Measurements from ENCODE around the gene LAGE3.

DNA sequence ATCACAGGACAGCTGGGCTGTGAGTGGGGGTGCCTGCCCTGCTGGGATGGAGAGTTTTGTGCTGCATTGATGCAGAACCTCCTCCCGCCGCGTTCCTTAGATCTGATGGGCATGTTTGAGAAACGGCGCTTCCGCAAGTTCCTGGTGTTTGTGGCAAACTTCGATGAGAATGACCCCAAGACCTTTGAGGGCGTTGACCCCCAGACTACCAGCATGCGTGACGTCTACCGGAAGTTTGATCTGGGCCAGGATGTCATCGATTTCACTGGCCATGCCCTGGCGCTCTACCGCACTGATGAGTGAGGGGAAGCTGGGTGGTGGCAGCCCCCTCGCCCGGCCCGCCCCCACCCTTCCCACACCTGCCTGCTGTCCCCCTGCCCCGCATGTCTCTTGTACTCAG lies 39.2 kb downstream of the LAGE3 start:
- TF ChIP-seq, protein P1, sequence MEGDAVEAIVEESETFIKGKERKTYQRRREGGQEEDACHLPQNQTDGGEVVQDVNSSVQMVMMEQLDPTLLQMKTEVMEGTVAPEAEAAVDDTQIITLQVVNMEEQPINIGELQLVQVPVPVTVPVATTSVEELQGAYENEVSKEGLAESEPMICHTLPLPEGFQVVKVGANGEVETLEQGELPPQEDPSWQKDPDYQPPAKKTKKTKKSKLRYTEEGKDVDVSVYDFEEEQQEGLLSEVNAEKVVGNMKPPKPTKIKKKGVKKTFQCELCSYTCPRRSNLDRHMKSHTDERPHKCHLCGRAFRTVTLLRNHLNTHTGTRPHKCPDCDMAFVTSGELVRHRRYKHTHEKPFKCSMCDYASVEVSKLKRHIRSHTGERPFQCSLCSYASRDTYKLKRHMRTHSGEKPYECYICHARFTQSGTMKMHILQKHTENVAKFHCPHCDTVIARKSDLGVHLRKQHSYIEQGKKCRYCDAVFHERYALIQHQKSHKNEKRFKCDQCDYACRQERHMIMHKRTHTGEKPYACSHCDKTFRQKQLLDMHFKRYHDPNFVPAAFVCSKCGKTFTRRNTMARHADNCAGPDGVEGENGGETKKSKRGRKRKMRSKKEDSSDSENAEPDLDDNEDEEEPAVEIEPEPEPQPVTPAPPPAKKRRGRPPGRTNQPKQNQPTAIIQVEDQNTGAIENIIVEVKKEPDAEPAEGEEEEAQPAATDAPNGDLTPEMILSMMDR (IDR thresholded peaks at IDR 0.05) = no peak
- no peak for TF ChIP-seq POLR2A (IDR thresholded peaks at IDR 0.05)
- TF ChIP-seq EP300 (IDR thresholded peaks at IDR 0.05) = no peak
- no peak for TF ChIP-seq POLR2AphosphoS5 (IDR thresholded peaks at IDR 0.05)

All from gastroesophageal sphincter (tissue), 3 donors.